Natural killer cell (primary cell): Measurements from ENCODE around the gene CTF1. TPM values are rescaled to one million over a fixed set of nuclear protein-coding genes. Genes with fewer than 3 reads are reported as not detected.
A peak's percentile ranks its signal among the peaks of the same experiment; 100 is the strongest.

Source experiments
- ATAC-seq, 3 donors: fragments of 150-1000 bp in 2 of 3; fragments of 200-7000 bp in 1 of 3; cut with Tn5 transposase; 1 replicate in 1 of 3; 2 replicates in 2 of 3; pipeline ENCODE4 v1.10.0; 2021; ENCODE audit warnings: mild to moderate bottlenecking in 2 of 3, moderate library complexity in 2 of 3
- DNase-seq, 2 donors: peaks; one replicate each; pipeline versions ENCODE4 v3.0.0 to v3.0.0-alpha.2; 2013 to 2021; ENCODE audit warnings: mixed read lengths in 1 of 2
- H3K27ac ChIP-seq: one replicate; pipeline ENCODE4 v1.5.1; 2013; ENCODE audit warnings: mild to moderate bottlenecking, low read length
- H3K27me3 ChIP-seq: one replicate; pipeline ENCODE4 v1.6.1; 2013; ENCODE audit warnings: low read length; ENCODE audit not compliant: control insufficient read depth, insufficient read depth
- H3K36me3 ChIP-seq: one replicate; pipeline ENCODE4 v1.6.1; 2013; ENCODE audit warnings: low read length; ENCODE audit not compliant: control insufficient read depth, insufficient read depth
- H3K4me1 ChIP-seq: one replicate; pipeline ENCODE4 v1.6.1; 2013; ENCODE audit warnings: low read length; ENCODE audit not compliant: control insufficient read depth, insufficient read depth
- H3K4me3 ChIP-seq: one replicate; pipeline ENCODE4 v1.5.1; 2013; ENCODE audit warnings: low read length
- H3K9me3 ChIP-seq: one replicate; pipeline ENCODE4 v1.6.1; 2013; ENCODE audit warnings: low read length; ENCODE audit not compliant: control insufficient read depth, insufficient read depth
- H3K27ac Mint-ChIP-seq, 2 donors: one replicate each; pipeline ENCODE4 v1.8.0; 2022; ENCODE audit warnings: mild to moderate bottlenecking in 2 of 2, mixed read lengths in 2 of 2, moderate library complexity in 1 of 2
- H3K27me3 Mint-ChIP-seq, 2 donors: one replicate each; pipeline ENCODE4 v1.8.0; 2022; ENCODE audit warnings: low read depth in 2 of 2, mixed read lengths in 2 of 2
- H3K36me3 Mint-ChIP-seq: one replicate; pipeline ENCODE4 v1.8.0; 2022; ENCODE audit warnings: mixed read lengths
- H3K4me1 Mint-ChIP-seq, 2 donors: one replicate each; pipeline ENCODE4 v1.8.0; 2022; ENCODE audit warnings: mixed read lengths in 2 of 2
- H3K4me3 Mint-ChIP-seq: one replicate; pipeline ENCODE4 v1.8.0; 2022; ENCODE audit warnings: mild to moderate bottlenecking, moderate library complexity, mixed read lengths
- H3K9me3 Mint-ChIP-seq, 2 donors: one replicate each; pipeline ENCODE4 v1.8.0; 2022; ENCODE audit warnings: mixed read lengths in 2 of 2
- WGBS: methylation state at CpG from one replicate; pipeline ENCODE4 v1.1.7; 2013; ENCODE audit warnings: missing lambda C conversion rate; ENCODE audit not compliant: insufficient coverage; 5-methylcytosine and 5-hydroxymethylcytosine counted together
- intact Hi-C: fragments of 100-400 bp; cut with micrococcal nuclease; formaldehyde crosslinking; loops from one replicate; pipeline ENCODE4 v1.14.2; 2022
- total RNA-seq, 4 donors: library from RNA; stranded (reverse); fragments of 120-200 nt in 1 of 4; gene quantifications; one replicate each; pipeline versions ENCODE4 v1.2.3 to v1.2.4, GENCODE V29; 2013 to 2022
- TF ChIP-seq, protein P1 (sequence below): fragments of 200-600 bp; IDR thresholded peaks from one replicate; pipeline ENCODE4 v1.8.0; 2022; ENCODE audit warnings: antibody characterized with exemption

The CTF1 gene
- total RNA-seq, 3 donors from 2014 or later (not counting 1 experiment from before 2014, with no cell fraction given): 0.45 to 0.60 (median 0.47) TPM

DNA sequence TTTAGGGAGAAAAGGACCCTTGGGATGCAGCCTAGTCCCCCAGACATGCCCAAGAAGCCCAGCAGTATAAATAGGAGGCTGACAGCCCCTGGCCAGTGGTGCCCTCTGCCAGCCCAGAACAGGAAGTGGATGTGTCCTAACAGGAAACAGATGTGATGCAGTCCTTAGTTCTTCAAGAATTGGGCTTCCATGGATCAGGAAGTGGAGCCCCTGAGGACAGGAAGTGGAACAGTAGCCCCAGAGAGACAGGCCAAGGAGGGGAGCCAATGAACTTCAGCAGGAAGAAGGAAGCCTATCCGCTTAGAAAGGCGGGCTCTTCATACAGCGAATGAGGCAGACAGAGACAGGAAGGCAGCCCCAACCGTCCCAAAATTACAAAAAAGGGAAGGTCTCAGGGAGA lies 7.2 kb downstream of the CTF1 start:
- peak in 1 of 2 donors; percentile 43 for DNase-seq
- Mint-ChIP-seq H3K9me3 (peaks cover 2% of the 10 kb centered on the region in 2 donors), H3K4me1 (peaks cover 29 to 31% of the 10 kb centered on the region in 2 donors), H3K36me3 (no peaks in the 10 kb centered on the region), H3K27me3 (no peaks in the 10 kb centered on the region), H3K4me3 (peak overlapping the region; percentile 99), H3K27ac (peak overlapping the region; percentile 96 to 99)
- intact Hi-C loops: loop anchor here (2.0 kb wide), 1 partner anchor 29 kb away; no protein-coding TSS in a partner anchor
- H3K36me3 ChIP-seq: no peaks in the 10 kb centered on the region
- no peaks in the 10 kb centered on the region for H3K9me3 ChIP-seq
- H3K4me3 ChIP-seq: no peak overlapping the region
- H3K4me1 ChIP-seq: peaks cover 47% of the 10 kb centered on the region
- TF ChIP-seq, protein P1, sequence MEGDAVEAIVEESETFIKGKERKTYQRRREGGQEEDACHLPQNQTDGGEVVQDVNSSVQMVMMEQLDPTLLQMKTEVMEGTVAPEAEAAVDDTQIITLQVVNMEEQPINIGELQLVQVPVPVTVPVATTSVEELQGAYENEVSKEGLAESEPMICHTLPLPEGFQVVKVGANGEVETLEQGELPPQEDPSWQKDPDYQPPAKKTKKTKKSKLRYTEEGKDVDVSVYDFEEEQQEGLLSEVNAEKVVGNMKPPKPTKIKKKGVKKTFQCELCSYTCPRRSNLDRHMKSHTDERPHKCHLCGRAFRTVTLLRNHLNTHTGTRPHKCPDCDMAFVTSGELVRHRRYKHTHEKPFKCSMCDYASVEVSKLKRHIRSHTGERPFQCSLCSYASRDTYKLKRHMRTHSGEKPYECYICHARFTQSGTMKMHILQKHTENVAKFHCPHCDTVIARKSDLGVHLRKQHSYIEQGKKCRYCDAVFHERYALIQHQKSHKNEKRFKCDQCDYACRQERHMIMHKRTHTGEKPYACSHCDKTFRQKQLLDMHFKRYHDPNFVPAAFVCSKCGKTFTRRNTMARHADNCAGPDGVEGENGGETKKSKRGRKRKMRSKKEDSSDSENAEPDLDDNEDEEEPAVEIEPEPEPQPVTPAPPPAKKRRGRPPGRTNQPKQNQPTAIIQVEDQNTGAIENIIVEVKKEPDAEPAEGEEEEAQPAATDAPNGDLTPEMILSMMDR: no peak
- H3K27ac ChIP-seq: peak overlapping the region; percentile 85
- ATAC-seq: no peak
- H3K27me3 ChIP-seq: no peaks in the 10 kb centered on the region
- 42% methylated on average over 4 of the region's 4 CpGs for WGBS

DNA sequence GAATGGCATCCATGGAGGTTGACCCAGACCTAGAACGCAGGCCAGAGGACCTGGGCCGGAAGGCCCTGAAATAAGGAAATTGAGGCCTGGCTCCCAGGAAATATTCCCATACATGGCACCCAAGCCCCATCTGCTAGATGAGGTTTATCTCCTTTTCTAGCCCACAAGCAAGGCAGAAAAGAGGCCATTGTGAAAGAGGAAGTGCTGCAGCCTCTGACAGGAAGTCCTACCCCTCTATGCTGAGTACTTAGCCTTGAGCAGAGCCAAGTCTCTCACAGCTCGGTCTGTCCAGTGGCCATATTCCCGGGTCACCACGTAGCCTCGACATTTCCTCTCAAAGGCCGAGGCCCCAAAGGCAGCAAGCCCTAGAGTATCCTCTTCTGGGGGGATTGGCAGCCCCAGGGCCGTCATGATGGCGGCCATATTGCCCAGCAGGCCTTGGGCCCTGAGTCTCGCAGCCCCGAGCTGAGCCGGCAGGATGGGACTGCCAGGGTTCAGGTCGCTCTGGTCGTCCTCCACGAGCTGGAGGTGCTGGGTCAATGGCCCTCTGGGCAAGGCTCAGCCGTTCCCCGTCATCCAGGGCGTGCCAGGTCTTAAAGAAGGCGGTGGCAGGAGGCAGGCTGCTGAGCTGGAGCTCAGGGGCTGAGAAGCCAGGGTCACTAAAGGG lies 7.8 kb downstream of the CTF1 start:
- intact Hi-C loops: no loop called here
- Histone ChIP-seq H3K36me3 (no peaks in the 10 kb centered on the region), H3K9me3 (no peaks in the 10 kb centered on the region), H3K4me3 (no peak overlapping the region), H3K27ac (peak overlapping the region; percentile 85), H3K4me1 (peaks cover 47% of the 10 kb centered on the region), H3K27me3 (no peaks in the 10 kb centered on the region)
- peak overlapping the region; percentile 96 to 99 for H3K27ac Mint-ChIP-seq
- ATAC-seq (no peak), DNase-seq (peak in 1 of 2 donors; percentile 23)
- H3K9me3 Mint-ChIP-seq: peaks cover 2% of the 10 kb centered on the region in 2 donors
- no peaks in the 10 kb centered on the region for H3K27me3 Mint-ChIP-seq
- peaks cover 29 to 31% of the 10 kb centered on the region in 2 donors for H3K4me1 Mint-ChIP-seq
- no peak overlapping the region for H3K4me3 Mint-ChIP-seq
- no peaks in the 10 kb centered on the region for H3K36me3 Mint-ChIP-seq
- TF ChIP-seq, protein P1: no peak
- 76% methylated on average over 19 of the region's 19 CpGs for WGBS

DNA sequence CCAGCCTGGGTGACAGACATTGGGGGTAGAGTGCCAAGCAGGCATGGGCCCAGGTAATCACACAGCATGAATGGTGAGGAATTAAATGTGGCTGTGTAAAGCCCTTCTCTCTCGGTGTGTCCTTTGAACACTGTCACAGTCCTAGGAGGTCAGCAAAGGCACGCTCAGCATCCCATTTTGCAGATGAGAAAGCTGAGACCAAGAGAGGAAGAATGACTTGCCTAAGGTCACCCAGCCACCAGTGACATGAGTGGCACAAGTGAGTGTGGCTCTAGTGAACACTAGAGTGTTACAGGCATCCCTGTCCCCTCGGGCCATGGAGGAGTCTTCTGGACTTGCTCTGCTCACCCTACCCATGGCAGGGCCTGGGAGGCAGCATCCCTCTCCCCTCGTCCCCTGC lies 10.7 kb downstream of the CTF1 start:
- H3K9me3 ChIP-seq: no peaks in the 10 kb centered on the region
- no peak overlapping the region for H3K4me3 ChIP-seq
- no peaks in the 10 kb centered on the region for H3K27me3 Mint-ChIP-seq
- DNase-seq (no peak), ATAC-seq (no peak)
- H3K4me1 Mint-ChIP-seq: peaks cover 22 to 23% of the 10 kb centered on the region in 2 donors
- H3K36me3 ChIP-seq: no peaks in the 10 kb centered on the region
- no peak overlapping the region for H3K4me3 Mint-ChIP-seq
- peaks cover 2% of the 10 kb centered on the region in 2 donors for H3K9me3 Mint-ChIP-seq
- H3K27ac Mint-ChIP-seq: no peak overlapping the region
- TF ChIP-seq, protein P1: no peak
- no peaks in the 10 kb centered on the region for H3K27me3 ChIP-seq
- no peaks in the 10 kb centered on the region for H3K36me3 Mint-ChIP-seq
- 88% methylated on average over 4 of the region's 4 CpGs for WGBS
- H3K27ac ChIP-seq: no peak overlapping the region
- peaks cover 36% of the 10 kb centered on the region for H3K4me1 ChIP-seq
- intact Hi-C loops: no loop called here
